Epidermal melanocyte (primary cell): ENCODE measurements around the gene BMAL1.
"Not testable (repeated sequence)": the region's sequence is repeated elsewhere in the genome, so short reads cannot be mapped to it uniquely, and the experiment has no call there.

Experiments used
- DNase-seq: peaks from one replicate; pipeline ENCODE4 v3.0.0; 2011; ENCODE audit warnings: low spot score; ENCODE audit not compliant: insufficient read length

The BMAL1 gene

GRCh38 chr11:13277768-13278608 is at the start of gene BMAL1:
Gene BMAL1 (plus strand): TSS chr11:13277790. CDS start chr11:13354309, 76,519 bp downstream.
- no peak for DNase-seq

GRCh38 chr11:13228572-13228971 is 49.0 kb upstream of the BMAL1 start:
- DNase-seq = no peak

- DNase-seq = no peak
These were observed 48.5 kb upstream of the BMAL1 start for GRCh38 chr11:13229136-13229535.

- no peak for DNase-seq
These were observed 47.8 kb upstream of the BMAL1 start for GRCh38 chr11:13229711-13230318.

GRCh38 chr11:13233173-13233745 is 44.3 kb upstream of the BMAL1 start:
- DNase-seq = no peak

- no peak for DNase-seq
These were observed 41.7 kb upstream of the BMAL1 start for GRCh38 chr11:13235895-13236294.

- DNase-seq = no peak
These were observed 41.0 kb upstream of the BMAL1 start for GRCh38 chr11:13236626-13237025.

- DNase-seq = no peak
These were observed 39.8 kb upstream of the BMAL1 start for GRCh38 chr11:13237761-13238160.

- DNase-seq = no peak
These were observed 38.6 kb upstream of the BMAL1 start for GRCh38 chr11:13238879-13239514.

- no peak for DNase-seq
These were observed 35.0 kb upstream of the BMAL1 start for GRCh38 chr11:13242564-13242963.

- no peak for DNase-seq
These were observed 29.8 kb upstream of the BMAL1 start for GRCh38 chr11:13247606-13248296.

- no peak for DNase-seq
These were observed 28.4 kb upstream of the BMAL1 start for GRCh38 chr11:13249177-13249576.

GRCh38 chr11:13249992-13250391 is 27.6 kb upstream of the BMAL1 start:
- DNase-seq = no peak

- no peak for DNase-seq
These were observed 25.6 kb upstream of the BMAL1 start for GRCh38 chr11:13251966-13252365.

GRCh38 chr11:13252438-13252837 is 25.2 kb upstream of the BMAL1 start:
- no peak for DNase-seq

- DNase-seq = no peak
These were observed 21.4 kb upstream of the BMAL1 start for GRCh38 chr11:13256216-13256615.

- DNase-seq = not testable (repeated sequence)
These were observed 19.5 kb upstream of the BMAL1 start for GRCh38 chr11:13258061-13258460.

GRCh38 chr11:13258855-13259254 is 18.7 kb upstream of the BMAL1 start:
- no peak for DNase-seq

- DNase-seq = no peak
These were observed 18.2 kb upstream of the BMAL1 start for GRCh38 chr11:13259374-13259773.

- DNase-seq = no peak
These were observed 17.2 kb upstream of the BMAL1 start for GRCh38 chr11:13260201-13260962.
